ENCODE results near the gene KRTAP5-10.
"Not testable (repeated sequence)": the region's sequence is repeated elsewhere in the genome, so short reads cannot be mapped to it uniquely, and the experiment has no call there.

The KRTAP5-10 gene

GRCh38 chr11:71572811-71573210 lies 7.4 kb downstream of the KRTAP5-10 start:
- DNase-seq (ENCODE audit: low read depth, low spot score), result no peak

GRCh38 chr11:71574418-71574817 lies 9.1 kb downstream of the KRTAP5-10 start:
- no peak for DNase-seq (ENCODE audit: low read depth, low spot score)

GRCh38 chr11:71575723-71576424 lies 10.5 kb downstream of the KRTAP5-10 start:
- DNase-seq (ENCODE audit: low read depth, low spot score), result no peak

- DNase-seq (ENCODE audit: low read depth, low spot score), result not testable (repeated sequence)
These were observed 11.5 kb downstream of the KRTAP5-10 start for GRCh38 chr11:71576688-71577465.

GRCh38 chr11:71577469-71578004 lies 12.2 kb downstream of the KRTAP5-10 start:
- DNase-seq (ENCODE audit: low read depth, low spot score), result no peak

- not testable (repeated sequence) for DNase-seq (ENCODE audit: low read depth, low spot score)
These were observed 14.2 kb downstream of the KRTAP5-10 start for GRCh38 chr11:71579513-71579912.

GRCh38 chr11:71580057-71581003 lies 15.0 kb downstream of the KRTAP5-10 start:
- DNase-seq (ENCODE audit: low read depth, low spot score), result no peak

- DNase-seq (ENCODE audit: low read depth, low spot score), result no peak
These were observed 16.5 kb downstream of the KRTAP5-10 start for GRCh38 chr11:71581826-71582225.

GRCh38 chr11:71582309-71582895 lies 17.0 kb downstream of the KRTAP5-10 start, which contains the start of gene KRTAP5-11:
Gene KRTAP5-11, minus strand, starts transcription at chr11:71582875. Its CDS starts 38 bp downstream, at chr11:71582837.
- no peak for DNase-seq (ENCODE audit: low read depth, low spot score)

DNA sequence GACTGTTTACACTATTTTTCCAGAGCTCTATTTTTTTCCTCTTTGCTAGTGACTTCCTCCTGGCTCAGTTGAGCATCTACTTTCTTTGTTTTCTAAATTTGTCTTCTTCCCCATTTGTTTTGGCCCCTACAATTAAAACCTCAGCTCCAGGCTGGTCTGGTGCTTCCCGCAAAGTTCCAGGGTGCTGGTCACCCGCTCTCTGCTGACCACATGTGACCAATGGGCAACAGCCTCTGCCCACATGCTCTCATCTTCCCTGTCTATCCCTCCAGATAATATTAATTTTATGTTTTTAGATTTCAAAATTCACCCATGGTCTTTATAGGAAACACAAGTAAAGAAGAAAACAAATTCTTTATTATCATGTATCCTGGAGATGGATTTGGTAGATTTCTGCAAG lies 17.6 kb downstream of the KRTAP5-10 start:
- DNase-seq (ENCODE audit: low read depth, low spot score), result not testable (repeated sequence)

DNA sequence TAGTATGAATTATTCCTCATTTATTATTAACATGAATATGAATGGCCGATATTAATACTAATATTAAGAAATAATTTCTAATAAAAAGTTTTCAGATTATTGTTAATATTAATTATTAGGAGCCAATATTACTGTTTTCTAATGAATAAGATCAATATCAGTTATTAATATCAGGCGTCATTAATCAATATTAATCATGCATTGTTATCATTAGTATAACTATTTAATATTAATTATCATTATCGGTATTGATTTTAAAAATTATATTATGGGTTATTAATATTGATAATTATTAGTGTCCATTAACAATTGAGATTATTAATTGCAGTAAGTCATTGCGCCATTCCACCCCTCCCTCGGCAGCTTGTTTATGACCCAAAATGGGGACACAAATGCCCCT lies 20.3 kb downstream of the KRTAP5-10 start:
- not testable (repeated sequence) for DNase-seq (ENCODE audit: low read depth, low spot score)

DNA sequence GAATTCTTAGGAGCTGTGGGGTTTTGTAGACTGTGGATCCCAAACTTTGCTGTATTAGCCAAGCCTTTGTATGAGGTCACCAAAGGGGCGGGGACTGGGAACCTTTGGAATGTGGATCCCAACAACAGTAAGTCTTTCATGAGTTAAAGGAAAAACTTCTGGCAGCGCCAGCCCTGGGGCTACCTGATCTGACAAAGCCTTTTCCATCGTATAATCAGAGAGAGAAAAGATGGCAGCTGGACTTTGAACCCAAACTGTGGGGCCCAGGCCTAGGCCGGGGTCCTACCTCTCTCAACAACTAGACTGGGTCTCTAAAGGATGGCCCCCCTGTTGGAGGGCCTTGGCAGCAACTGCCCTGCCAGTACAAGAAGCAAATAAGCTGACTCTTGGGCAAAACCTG lies 23.0 kb downstream of the KRTAP5-10 start:
- not testable (repeated sequence) for DNase-seq (ENCODE audit: low read depth, low spot score)

- DNase-seq (ENCODE audit: low read depth, low spot score), result peak; percentile 11
These were observed 23.6 kb downstream of the KRTAP5-10 start for GRCh38 chr11:71588822-71589545.

- DNase-seq (ENCODE audit: low read depth, low spot score), result not testable (repeated sequence)
These were observed 24.2 kb downstream of the KRTAP5-10 start for GRCh38 chr11:71589546-71589920.

- not testable (repeated sequence) for DNase-seq (ENCODE audit: low read depth, low spot score)
These were observed 37.9 kb downstream of the KRTAP5-10 start for GRCh38 chr11:71603221-71603620.

- DNase-seq (ENCODE audit: low read depth, low spot score), result not testable (repeated sequence)
These were observed 39.6 kb downstream of the KRTAP5-10 start for GRCh38 chr11:71604798-71605488.

- not testable (repeated sequence) for DNase-seq (ENCODE audit: low read depth, low spot score)
These were observed 41.6 kb downstream of the KRTAP5-10 start for GRCh38 chr11:71606853-71607519.

- not testable (repeated sequence) for DNase-seq (ENCODE audit: low read depth, low spot score)
These were observed 42.3 kb downstream of the KRTAP5-10 start for GRCh38 chr11:71607520-71608216.
